Tibial nerve (tissue), 4 donors: Measurements from ENCODE around the gene ATP1B1. TPM values are rescaled to one million over a fixed set of nuclear protein-coding genes. Genes with fewer than 3 reads are reported as not detected.

Experiments
- DNase-seq, 2 donors: peaks; one replicate each; pipeline ENCODE4 v3.0.0-alpha.2; 2019; ENCODE audit warnings: low spot score in 2 of 2
- H3K27ac ChIP-seq, 4 donors: fragments of 200-600 bp; sonication (generic) in 3 of 4; one replicate each; pipeline ENCODE4 v1.5.1; 2017 to 2019; ENCODE audit warnings: mild to moderate bottlenecking in 1 of 4
- H3K27me3 ChIP-seq, 2 donors: fragments of 200-600 bp; sonication (generic) in 1 of 2; one replicate each; pipeline versions ENCODE4 v1.5.1 to v1.6.0; 2017 to 2019
- H3K36me3 ChIP-seq, 3 donors: fragments of 200-600 bp; sonication (generic); one replicate each; pipeline ENCODE4 v1.5.1; 2018 to 2019
- H3K4me1 ChIP-seq, 4 donors: fragments of 200-600 bp; sonication (generic) in 3 of 4; one replicate each; pipeline ENCODE4 v1.5.1; 2017 to 2019
- H3K4me3 ChIP-seq, 4 donors: fragments of 200-600 bp; sonication (generic) in 3 of 4; one replicate each; pipeline ENCODE4 v1.5.1; 2017 to 2019; ENCODE audit warnings: mild to moderate bottlenecking in 1 of 4, moderate library complexity in 1 of 4
- H3K9me3 ChIP-seq, 4 donors: fragments of 200-600 bp; sonication (generic) in 3 of 4; one replicate each; pipeline ENCODE4 v1.5.1; 2017 to 2019
- EP300 ChIP-seq, 2 donors: sonication (generic); formaldehyde crosslinking; IDR thresholded peaks; one replicate each; pipeline ENCODE4 v1.6.1; 2017; ENCODE audit warnings: antibody characterized with exemption in 2 of 2, mild to moderate bottlenecking in 1 of 2
- POLR2A ChIP-seq, 2 donors: fragments of 450-650 bp; IDR thresholded peaks; one replicate each; pipeline ENCODE4 v1.6.1; 2017; ENCODE audit warnings: antibody characterized with exemption in 2 of 2, mild to moderate bottlenecking in 2 of 2, moderate library complexity in 2 of 2
- WGBS, 2 donors: methylation state at CpG; one replicate each; pipeline ENCODE4 v1.1.5; 2018; 5-methylcytosine and 5-hydroxymethylcytosine counted together
- total RNA-seq, 4 donors: library from RNA; depleted of rRNA; stranded (reverse); fragments of >200 nt; gene quantifications; one replicate each; pipeline ENCODE4 v1.1.0, GENCODE V29; 2016
- TF ChIP-seq, protein P1 (sequence below), 5 experiments: fragments of 200-600 bp in 3 of 5; fragments of 450-650 bp in 2 of 5; sonication (generic) in 3 of 5; IDR thresholded peaks; one replicate each; pipeline ENCODE4 v1.5.1; 2016 to 2019; ENCODE audit warnings: antibody characterized with exemption in 5 of 5, mild to moderate bottlenecking in 3 of 5, moderate library complexity in 2 of 5

The ATP1B1 gene
- total RNA-seq, 4 donors from 2014 or later: 6.0 to 21.9 (median 12.2) TPM

DNA sequence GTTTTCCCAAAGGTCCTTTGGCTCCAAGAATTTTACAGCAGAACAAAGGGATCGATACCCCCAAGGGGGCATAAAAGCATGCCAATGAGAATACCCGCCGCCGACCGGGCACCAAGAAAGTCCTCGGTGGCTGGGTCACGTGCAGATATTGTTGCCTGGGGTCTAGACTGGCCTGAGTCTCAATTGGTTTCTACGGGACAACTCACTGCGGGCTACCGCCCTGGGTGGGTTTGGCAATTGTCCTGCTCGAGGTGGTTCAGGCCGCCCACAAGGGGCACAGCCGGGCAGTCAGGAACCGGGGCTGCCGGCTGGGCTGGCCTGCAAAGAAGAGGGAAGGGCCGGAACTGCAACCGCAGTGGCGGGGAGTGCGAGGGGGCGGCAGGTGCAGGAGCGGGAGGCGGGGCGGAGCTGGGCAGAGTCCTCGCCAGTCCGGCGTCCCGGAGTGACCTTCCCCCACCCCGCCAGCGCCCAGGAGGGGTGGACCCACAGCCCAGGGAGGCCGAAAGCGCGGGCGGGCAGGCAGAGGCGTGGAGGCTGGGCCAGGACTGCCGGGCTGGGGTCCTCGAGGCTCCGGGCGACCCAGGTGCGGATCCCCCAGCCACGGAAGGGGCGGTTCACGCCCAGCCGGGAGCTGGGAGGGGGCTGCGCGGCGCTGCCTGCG lies 926 bp upstream of the ATP1B1 start:
- TF ChIP-seq POLR2A (IDR thresholded peaks at IDR 0.05) (no peak), EP300 (IDR thresholded peaks at IDR 0.05) (no peak)
- TF ChIP-seq, protein P1, sequence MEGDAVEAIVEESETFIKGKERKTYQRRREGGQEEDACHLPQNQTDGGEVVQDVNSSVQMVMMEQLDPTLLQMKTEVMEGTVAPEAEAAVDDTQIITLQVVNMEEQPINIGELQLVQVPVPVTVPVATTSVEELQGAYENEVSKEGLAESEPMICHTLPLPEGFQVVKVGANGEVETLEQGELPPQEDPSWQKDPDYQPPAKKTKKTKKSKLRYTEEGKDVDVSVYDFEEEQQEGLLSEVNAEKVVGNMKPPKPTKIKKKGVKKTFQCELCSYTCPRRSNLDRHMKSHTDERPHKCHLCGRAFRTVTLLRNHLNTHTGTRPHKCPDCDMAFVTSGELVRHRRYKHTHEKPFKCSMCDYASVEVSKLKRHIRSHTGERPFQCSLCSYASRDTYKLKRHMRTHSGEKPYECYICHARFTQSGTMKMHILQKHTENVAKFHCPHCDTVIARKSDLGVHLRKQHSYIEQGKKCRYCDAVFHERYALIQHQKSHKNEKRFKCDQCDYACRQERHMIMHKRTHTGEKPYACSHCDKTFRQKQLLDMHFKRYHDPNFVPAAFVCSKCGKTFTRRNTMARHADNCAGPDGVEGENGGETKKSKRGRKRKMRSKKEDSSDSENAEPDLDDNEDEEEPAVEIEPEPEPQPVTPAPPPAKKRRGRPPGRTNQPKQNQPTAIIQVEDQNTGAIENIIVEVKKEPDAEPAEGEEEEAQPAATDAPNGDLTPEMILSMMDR (IDR thresholded peaks at IDR 0.05): no peak
- Histone ChIP-seq H3K27me3 (no peaks in the 10 kb centered on the region), H3K36me3 (no peaks in the 10 kb centered on the region), H3K9me3 (no peaks in the 10 kb centered on the region), H3K4me3 (peak overlapping the region; percentile 71 to 78 (median 74)), H3K4me1 (peaks cover 0 to 64% (median 16%) of the 10 kb centered on the region in 4 donors), H3K27ac (peak overlapping the region; percentile 56 to 87 (median 84))
- 4 to 10% methylated on average over 22 to 37 of the region's 47 CpGs for WGBS, 2 donors
- DNase-seq: peak in 1 of 2 donors; percentile 26

DNA sequence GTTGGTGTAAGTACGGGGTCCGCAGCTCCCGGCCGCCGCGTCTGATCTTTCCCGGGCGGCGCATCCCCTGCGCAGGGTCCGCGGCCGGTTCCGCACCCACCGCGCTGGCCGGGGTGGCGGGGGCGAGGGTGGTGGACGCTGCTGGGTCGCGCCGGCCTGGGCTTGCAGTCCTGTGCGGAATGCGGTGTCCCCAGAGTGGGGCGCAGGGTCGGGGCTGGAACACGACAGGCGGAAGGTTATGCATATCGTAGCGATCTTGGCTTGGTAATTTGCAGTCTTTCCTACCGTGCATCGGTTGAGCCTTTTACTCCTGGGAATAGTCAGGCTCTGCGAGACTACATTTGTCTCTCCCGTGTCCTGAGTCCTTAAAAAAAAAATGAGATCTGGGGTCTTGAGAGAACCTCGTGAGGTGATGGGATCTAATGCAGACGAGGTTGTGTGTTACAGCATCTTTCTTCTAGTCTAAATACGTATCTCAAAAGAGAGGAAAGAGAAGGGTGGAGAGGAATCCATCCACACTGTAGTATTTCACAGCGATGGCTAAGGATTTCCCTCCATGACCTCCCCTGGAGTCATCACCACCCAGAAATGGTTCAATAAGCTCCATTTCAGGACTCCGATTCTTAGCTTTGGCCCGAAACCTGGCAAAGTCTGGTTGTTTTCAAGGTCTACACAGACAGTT lies 572 bp downstream of the ATP1B1 start:
- no peak for TF ChIP-seq EP300 (IDR thresholded peaks at IDR 0.05)
- TF ChIP-seq, protein P1 (IDR thresholded peaks at IDR 0.05): no peak
- no peak for TF ChIP-seq POLR2A (IDR thresholded peaks at IDR 0.05)
- no peaks in the 10 kb centered on the region for H3K36me3 ChIP-seq
- 2% methylated on average over 24 to 41 of the region's 41 CpGs for WGBS, 2 donors

DNA sequence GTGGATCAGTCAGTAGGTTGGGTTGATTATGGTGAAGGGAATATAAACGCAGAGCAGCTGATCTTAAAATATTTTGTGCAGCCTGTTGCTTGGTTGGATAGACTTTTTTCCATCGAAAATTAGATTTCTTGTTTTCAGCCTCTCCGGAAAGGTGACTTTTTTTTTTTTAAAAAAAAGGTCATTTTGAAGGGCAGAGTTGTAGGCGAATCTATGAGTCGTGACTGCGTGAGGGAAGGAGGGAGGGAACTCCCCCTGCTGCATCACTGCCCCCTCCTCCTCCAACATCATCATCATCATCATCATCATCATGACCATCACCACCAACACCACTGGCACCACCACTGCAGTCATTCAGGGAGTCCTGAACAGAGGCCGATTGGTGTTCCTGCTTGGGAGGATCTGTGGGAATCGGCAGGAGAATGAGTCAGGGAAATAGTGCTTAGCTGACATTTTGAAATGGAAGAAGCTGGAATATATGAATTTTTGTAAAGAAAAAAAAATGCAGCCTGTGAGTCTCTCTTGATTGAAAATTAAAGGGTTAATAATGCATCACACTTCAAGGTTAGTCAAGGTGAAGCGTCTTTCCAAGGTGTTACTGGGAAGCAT lies 1.2 kb downstream of the ATP1B1 start:
- no peaks in the 10 kb centered on the region for H3K9me3 ChIP-seq
- 38 to 43% methylated on average over 9 of the region's 9 CpGs for WGBS, 2 donors
- H3K4me1 ChIP-seq: peaks cover 0 to 65% (median 20%) of the 10 kb centered on the region in 4 donors
- DNase-seq: no peak
- TF ChIP-seq POLR2A (IDR thresholded peaks at IDR 0.05) (no peak), EP300 (IDR thresholded peaks at IDR 0.05) (no peak)
- TF ChIP-seq, protein P1 (IDR thresholded peaks at IDR 0.05): no peak
- H3K27me3 ChIP-seq: no peaks in the 10 kb centered on the region
- no peaks in the 10 kb centered on the region for H3K36me3 ChIP-seq
- peak overlapping the region in 3 of 4 donors; percentile 82 to 87 (median 87) for H3K27ac ChIP-seq
- H3K4me3 ChIP-seq: peak overlapping the region in 3 of 4 donors; percentile 71 to 78 (median 74)

More for the DNA sequence above, 572 bp downstream of the ATP1B1 start:
- Histone ChIP-seq H3K27ac (peak overlapping the region; percentile 56 to 87 (median 84)), H3K4me1 (peaks cover 0 to 71% (median 20%) of the 10 kb centered on the region in 4 donors), H3K27me3 (no peaks in the 10 kb centered on the region), H3K9me3 (no peaks in the 10 kb centered on the region), H3K4me3 (peak overlapping the region; percentile 71 to 78 (median 74))
- DNase-seq: no peak

DNA sequence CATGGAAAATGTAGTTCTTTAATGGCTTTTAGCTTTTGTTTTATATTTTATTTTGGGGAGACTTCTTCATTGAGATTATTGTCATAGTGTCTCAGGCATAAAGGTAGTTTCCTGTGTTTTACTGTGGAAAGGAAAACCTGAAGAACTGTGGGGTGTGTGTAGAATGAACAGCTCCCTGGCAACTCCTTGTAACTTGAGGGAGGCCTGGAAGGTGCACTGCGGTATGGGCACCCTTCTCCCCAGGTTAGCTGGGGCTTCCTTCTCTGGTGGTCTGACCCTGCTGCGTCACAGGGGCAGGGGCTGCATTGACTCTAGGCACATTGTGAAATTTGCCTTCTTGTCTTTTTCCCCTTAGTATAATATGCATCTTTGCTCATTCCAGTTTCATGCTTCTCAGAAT lies 1.7 kb downstream of the ATP1B1 start:
- no peaks in the 10 kb centered on the region for H3K36me3 ChIP-seq
- 77 to 84% methylated on average over 2 of the region's 2 CpGs for WGBS, 2 donors
- peaks cover 0 to 60% (median 18%) of the 10 kb centered on the region in 4 donors for H3K4me1 ChIP-seq
- H3K9me3 ChIP-seq: no peaks in the 10 kb centered on the region
- no peaks in the 10 kb centered on the region for H3K27me3 ChIP-seq
- TF ChIP-seq, protein P1 (IDR thresholded peaks at IDR 0.05): no peak
- no peak for DNase-seq
- peak overlapping the region in 3 of 4 donors; percentile 70 to 87 (median 82) for H3K27ac ChIP-seq
- peak overlapping the region in 3 of 4 donors; percentile 71 to 78 (median 74) for H3K4me3 ChIP-seq
